ENCODE results near the gene SLC1A5. TPM values are rescaled to one million over a fixed set of nuclear protein-coding genes. Genes with fewer than 3 reads are reported as not detected.
A peak's percentile ranks its signal among the peaks of the same experiment; 100 is the strongest.
"Not testable (repeated sequence)": the region's sequence is repeated elsewhere in the genome, so short reads cannot be mapped to it uniquely, and the experiment has no call there.

SLC1A5 gene
- total RNA-seq, 1 donor from 2014 or later = 304 TPM

- TF ChIP-seq CTCF (IDR thresholded peaks at IDR 0.05) = no peak
- Mint-ChIP-seq H3K27ac (ENCODE audit: unreplicated experiment) (peak overlapping the region; percentile 41), H3K4me3 (ENCODE audit: unreplicated experiment) (no peak overlapping the region), H3K27me3 (ENCODE audit: low read depth) (no peaks in the 10 kb centered on the region), H3K9me3 (ENCODE audit: low read depth) (no peaks in the 10 kb centered on the region), H3K4me1 (ENCODE audit: low read depth) (peaks cover 12% of the 10 kb centered on the region), H3K36me3 (ENCODE audit: low read depth) (no peaks in the 10 kb centered on the region)
- DNase-seq (ENCODE audit: low spot score) = no peak
Measured at GRCh38 chr19:46812977-46813838, 24.8 kb upstream of the SLC1A5 start.

- Mint-ChIP-seq H3K4me1 (ENCODE audit: low read depth) (peaks cover 12% of the 10 kb centered on the region), H3K27me3 (ENCODE audit: low read depth) (no peaks in the 10 kb centered on the region), H3K36me3 (ENCODE audit: low read depth) (no peaks in the 10 kb centered on the region), H3K4me3 (ENCODE audit: unreplicated experiment) (no peak overlapping the region), H3K27ac (ENCODE audit: unreplicated experiment) (no peak overlapping the region), H3K9me3 (ENCODE audit: low read depth) (no peaks in the 10 kb centered on the region)
- TF ChIP-seq CTCF (IDR thresholded peaks at IDR 0.05) = no peak
- no peak for DNase-seq (ENCODE audit: low spot score)
Measured at GRCh38 chr19:46809534-46810272, 21.3 kb upstream of the SLC1A5 start.

DNA sequence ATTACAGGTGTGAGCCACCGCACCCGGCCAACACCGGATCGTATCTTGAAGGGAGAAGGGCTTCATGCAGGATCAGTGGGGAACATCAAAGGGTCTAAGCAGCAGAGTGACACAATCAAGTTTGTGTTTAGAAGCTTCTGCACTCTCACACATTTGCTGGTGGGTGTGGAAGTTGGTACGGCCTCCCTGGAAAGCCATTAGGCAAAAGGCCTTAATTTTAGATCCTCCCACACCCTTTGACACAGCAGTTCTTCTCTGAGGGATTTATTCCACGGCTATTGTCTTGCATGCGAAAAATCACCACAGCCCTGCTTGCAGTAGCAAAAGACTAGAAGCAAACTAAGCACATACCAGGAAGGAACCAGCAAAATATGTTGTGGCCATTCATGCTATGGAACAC is 18.3 kb upstream of the SLC1A5 start:
- no peaks in the 10 kb centered on the region for H3K9me3 Mint-ChIP-seq (ENCODE audit: low read depth)
- DNase-seq (ENCODE audit: low spot score) = no peak
- H3K27me3 Mint-ChIP-seq (ENCODE audit: low read depth) = no peaks in the 10 kb centered on the region
- H3K4me1 Mint-ChIP-seq (ENCODE audit: low read depth) = no peaks in the 10 kb centered on the region
- H3K4me3 Mint-ChIP-seq (ENCODE audit: unreplicated experiment) = no peak overlapping the region
- no peak for TF ChIP-seq CTCF (IDR thresholded peaks at IDR 0.05)
- H3K36me3 Mint-ChIP-seq (ENCODE audit: low read depth) = no peaks in the 10 kb centered on the region
- H3K27ac Mint-ChIP-seq (ENCODE audit: unreplicated experiment) = no peak overlapping the region

GRCh38 chr19:46804432-46804831 is 16.0 kb upstream of the SLC1A5 start:
- not testable (repeated sequence) for H3K27ac Mint-ChIP-seq (ENCODE audit: unreplicated experiment); DNase-seq (ENCODE audit: low spot score); H3K27me3 Mint-ChIP-seq (ENCODE audit: low read depth); H3K4me1 Mint-ChIP-seq (ENCODE audit: low read depth); H3K36me3 Mint-ChIP-seq (ENCODE audit: low read depth); H3K4me3 Mint-ChIP-seq (ENCODE audit: unreplicated experiment); H3K9me3 Mint-ChIP-seq (ENCODE audit: low read depth)

- Mint-ChIP-seq H3K36me3 (ENCODE audit: low read depth) (no peaks in the 10 kb centered on the region), H3K27ac (ENCODE audit: unreplicated experiment) (no peak overlapping the region), H3K27me3 (ENCODE audit: low read depth) (no peaks in the 10 kb centered on the region), H3K4me1 (ENCODE audit: low read depth) (no peaks in the 10 kb centered on the region), H3K9me3 (ENCODE audit: low read depth) (no peaks in the 10 kb centered on the region), H3K4me3 (ENCODE audit: unreplicated experiment) (no peak overlapping the region)
- no peak for TF ChIP-seq CTCF (IDR thresholded peaks at IDR 0.05)
- no peak for DNase-seq (ENCODE audit: low spot score)
Measured at GRCh38 chr19:46803555-46803954, 15.2 kb upstream of the SLC1A5 start.

Measured in chondrocyte (in vitro differentiated cells).